ENCODE measurements around the gene LTBP2. TPM values are rescaled to one million over a fixed set of nuclear protein-coding genes. Genes with fewer than 3 reads are reported as not detected.
A peak's percentile ranks its signal among the peaks of the same experiment; 100 is the strongest.

Gene LTBP2
- total RNA-seq, 1 donor from 2014 or later: 26.5 TPM

GRCh38 chr14:74630881-74631690, 19.0 kb upstream of the LTBP2 start:
- peak overlapping the region; percentile 19 for H3K27ac ChIP-seq (replicated peaks)
- no peaks in the 10 kb centered on the region for H3K27me3 ChIP-seq (ENCODE audit: low read depth)
- H3K4me1 ChIP-seq: peaks cover 21% of the 10 kb centered on the region
- intact Hi-C loops (cut with micrococcal nuclease): no loop called here
- DNase-seq: no peak
- no peaks in the 10 kb centered on the region for H3K9me3 ChIP-seq (replicated peaks)
- no peaks in the 10 kb centered on the region for H3K36me3 ChIP-seq
- TF ChIP-seq CTCF (IDR thresholded peaks at IDR 0.05; ENCODE audit: borderline replicate concordance): no peak
- H3K4me3 ChIP-seq: no peak overlapping the region

DNA sequence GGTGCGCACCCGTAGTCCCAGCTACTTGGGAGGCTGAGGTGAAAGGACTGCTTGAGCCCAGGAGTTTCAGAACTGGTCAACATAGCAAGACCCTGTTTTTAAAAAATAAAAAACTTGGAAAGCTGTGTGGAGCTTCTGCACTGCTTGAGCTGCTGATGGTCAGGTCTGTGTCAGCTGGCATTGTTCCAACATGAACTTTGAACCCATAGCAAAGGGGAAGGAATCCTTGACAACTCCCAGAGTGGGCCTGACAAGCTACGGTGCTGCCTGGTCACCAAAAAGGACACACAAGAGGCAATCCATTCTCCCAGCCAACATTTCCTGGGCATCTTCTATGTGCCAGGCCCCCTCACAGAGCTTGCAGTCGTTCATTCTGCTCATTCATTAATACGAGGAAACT, 16.4 kb upstream of the LTBP2 start:
- peaks cover 7% of the 10 kb centered on the region for H3K4me1 ChIP-seq
- H3K4me3 ChIP-seq: no peak overlapping the region
- intact Hi-C loops (cut with micrococcal nuclease): no loop called here
- no peak overlapping the region for H3K27ac ChIP-seq (replicated peaks)
- H3K27me3 ChIP-seq (ENCODE audit: low read depth): no peaks in the 10 kb centered on the region
- no peak for DNase-seq
- no peaks in the 10 kb centered on the region for H3K9me3 ChIP-seq (replicated peaks)
- TF ChIP-seq CTCF (IDR thresholded peaks at IDR 0.05; ENCODE audit: borderline replicate concordance): no peak
- no peaks in the 10 kb centered on the region for H3K36me3 ChIP-seq

DNA sequence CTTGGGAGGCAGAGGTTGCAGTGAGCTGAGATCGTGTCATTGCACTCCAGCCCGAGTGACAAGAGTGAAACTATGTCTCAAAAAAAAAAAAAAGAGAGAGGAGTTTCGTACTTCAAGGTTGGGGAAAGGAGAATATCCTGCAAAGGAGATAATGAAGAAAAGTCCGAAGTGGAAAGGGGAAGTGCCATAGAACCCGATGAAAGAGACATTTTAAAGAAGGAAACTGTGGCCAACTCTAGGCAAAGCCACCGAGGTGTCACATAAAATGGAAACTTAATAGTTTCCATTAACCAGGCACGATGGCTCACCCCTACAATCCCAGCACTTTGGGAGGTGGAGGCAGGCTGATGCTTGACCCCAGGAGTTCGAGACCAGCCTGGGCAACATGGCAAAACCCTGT, 15.0 kb upstream of the LTBP2 start:
- no peak for DNase-seq
- Histone ChIP-seq H3K9me3 (replicated peaks) (no peaks in the 10 kb centered on the region), H3K27me3 (ENCODE audit: low read depth) (no peaks in the 10 kb centered on the region), H3K27ac (replicated peaks) (no peak overlapping the region), H3K4me3 (no peak overlapping the region), H3K36me3 (no peaks in the 10 kb centered on the region), H3K4me1 (peaks cover 7% of the 10 kb centered on the region)
- no peak for TF ChIP-seq CTCF (IDR thresholded peaks at IDR 0.05; ENCODE audit: borderline replicate concordance)
- intact Hi-C loops (cut with micrococcal nuclease): no loop called here

DNA sequence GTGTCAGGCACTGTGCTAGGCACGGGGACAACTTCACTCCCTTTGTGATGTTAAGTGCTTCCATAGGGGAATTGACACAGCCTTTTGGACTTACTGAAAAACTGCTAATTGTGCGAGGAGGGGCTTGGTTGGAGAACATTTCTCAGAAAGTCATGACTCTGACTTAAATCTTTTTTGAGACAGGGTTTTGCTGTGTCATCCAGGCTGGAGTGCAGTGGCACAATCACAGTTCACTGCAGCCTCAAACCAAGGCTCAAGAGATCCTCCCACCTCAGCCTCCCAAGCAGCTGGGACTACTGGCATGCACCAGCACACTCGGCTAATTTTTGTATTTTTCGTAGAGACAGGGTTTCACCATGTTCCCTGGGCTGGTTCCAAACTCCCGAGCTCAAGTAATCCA, 10.2 kb upstream of the LTBP2 start:
- peaks cover 45% of the 10 kb centered on the region for H3K4me1 ChIP-seq
- no peak overlapping the region for H3K4me3 ChIP-seq
- DNase-seq: no peak
- TF ChIP-seq CTCF (IDR thresholded peaks at IDR 0.05; ENCODE audit: borderline replicate concordance): no peak
- H3K27ac ChIP-seq (replicated peaks): no peak overlapping the region
- no peaks in the 10 kb centered on the region for H3K36me3 ChIP-seq
- H3K9me3 ChIP-seq (replicated peaks): no peaks in the 10 kb centered on the region
- H3K27me3 ChIP-seq (ENCODE audit: low read depth): no peaks in the 10 kb centered on the region
- intact Hi-C loops (cut with micrococcal nuclease): no loop called here

- no peaks in the 10 kb centered on the region for H3K36me3 ChIP-seq
- no peaks in the 10 kb centered on the region for H3K9me3 ChIP-seq (replicated peaks)
- no peak for DNase-seq
- intact Hi-C loops (cut with micrococcal nuclease): no loop called here
- TF ChIP-seq CTCF (IDR thresholded peaks at IDR 0.05; ENCODE audit: borderline replicate concordance): no peak
- H3K27ac ChIP-seq (replicated peaks): peak overlapping the region; percentile 76
- peaks cover 5% of the 10 kb centered on the region for H3K27me3 ChIP-seq (ENCODE audit: low read depth)
- H3K4me1 ChIP-seq: peaks cover 52% of the 10 kb centered on the region
- H3K4me3 ChIP-seq: no peak overlapping the region
Measured at GRCh38 chr14:74621556-74621955, 9.5 kb upstream of the LTBP2 start.

Measured in left ventricle myocardium inferior (tissue), 1 donor.